Measurements from ENCODE around the gene TEKTIP1. TPM values are rescaled to one million over a fixed set of nuclear protein-coding genes. Genes with fewer than 3 reads are reported as not detected.

The TEKTIP1 gene
- polyA plus RNA-seq (1.2 TPM in 1 of 2 replicates, not detected in the other), polyA minus RNA-seq (not detected in 2 replicates)

GRCh38 chr19:3538965-3539755 is at the start of gene TEKTIP1:
Gene TEKTIP1 (plus strand): TSS chr19:3539174. CDS start chr19:3539178, 4 bp downstream.
- TF ChIP-seq CTCF (IDR thresholded peaks at IDR 0.05; ENCODE audit: poor library complexity, severe bottlenecking) (no peak), SMC3 (conservative IDR thresholded peaks at IDR 0.05; ENCODE audit: poor library complexity) (no peak), RAD21 (conservative IDR thresholded peaks at IDR 0.05) (no peak), TAF1 (IDR thresholded peaks at IDR 0.05; ENCODE audit: low read depth) (no peak), POLR2AphosphoS5 (IDR thresholded peaks at IDR 0.05) (no peak), MXI1 (conservative IDR thresholded peaks at IDR 0.05; ENCODE audit: poor library complexity, severe bottlenecking) (no peak), EZH2 (IDR thresholded peaks at IDR 0.05; ENCODE audit: borderline replicate concordance, insufficient read depth, low read length, poor library complexity, severe bottlenecking) (no peak), EP300 (conservative IDR thresholded peaks at IDR 0.05; ENCODE audit: poor library complexity, severe bottlenecking) (no peak)
- TF ChIP-seq, protein P1, sequence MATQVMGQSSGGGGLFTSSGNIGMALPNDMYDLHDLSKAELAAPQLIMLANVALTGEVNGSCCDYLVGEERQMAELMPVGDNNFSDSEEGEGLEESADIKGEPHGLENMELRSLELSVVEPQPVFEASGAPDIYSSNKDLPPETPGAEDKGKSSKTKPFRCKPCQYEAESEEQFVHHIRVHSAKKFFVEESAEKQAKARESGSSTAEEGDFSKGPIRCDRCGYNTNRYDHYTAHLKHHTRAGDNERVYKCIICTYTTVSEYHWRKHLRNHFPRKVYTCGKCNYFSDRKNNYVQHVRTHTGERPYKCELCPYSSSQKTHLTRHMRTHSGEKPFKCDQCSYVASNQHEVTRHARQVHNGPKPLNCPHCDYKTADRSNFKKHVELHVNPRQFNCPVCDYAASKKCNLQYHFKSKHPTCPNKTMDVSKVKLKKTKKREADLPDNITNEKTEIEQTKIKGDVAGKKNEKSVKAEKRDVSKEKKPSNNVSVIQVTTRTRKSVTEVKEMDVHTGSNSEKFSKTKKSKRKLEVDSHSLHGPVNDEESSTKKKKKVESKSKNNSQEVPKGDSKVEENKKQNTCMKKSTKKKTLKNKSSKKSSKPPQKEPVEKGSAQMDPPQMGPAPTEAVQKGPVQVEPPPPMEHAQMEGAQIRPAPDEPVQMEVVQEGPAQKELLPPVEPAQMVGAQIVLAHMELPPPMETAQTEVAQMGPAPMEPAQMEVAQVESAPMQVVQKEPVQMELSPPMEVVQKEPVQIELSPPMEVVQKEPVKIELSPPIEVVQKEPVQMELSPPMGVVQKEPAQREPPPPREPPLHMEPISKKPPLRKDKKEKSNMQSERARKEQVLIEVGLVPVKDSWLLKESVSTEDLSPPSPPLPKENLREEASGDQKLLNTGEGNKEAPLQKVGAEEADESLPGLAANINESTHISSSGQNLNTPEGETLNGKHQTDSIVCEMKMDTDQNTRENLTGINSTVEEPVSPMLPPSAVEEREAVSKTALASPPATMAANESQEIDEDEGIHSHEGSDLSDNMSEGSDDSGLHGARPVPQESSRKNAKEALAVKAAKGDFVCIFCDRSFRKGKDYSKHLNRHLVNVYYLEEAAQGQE (IDR thresholded peaks at IDR 0.05; ENCODE audit: borderline replicate concordance): no peak

GRCh38 chr19:3491396-3492119 is 47.4 kb upstream of the TEKTIP1 start:
- no peaks in the 10 kb centered on the region for H4K20me1 ChIP-seq (ENCODE audit: insufficient read depth)
- H3K27me3 ChIP-seq (ENCODE audit: insufficient read depth, low read depth, low read length): no peaks in the 10 kb centered on the region
- H3F3A ChIP-seq (ENCODE audit: insufficient read depth, low read length, poor library complexity, severe bottlenecking): no peaks in the 10 kb centered on the region
- no peaks in the 10 kb centered on the region for H3K36me3 ChIP-seq (ENCODE audit: insufficient read depth, low read length)
- no peaks in the 10 kb centered on the region for H3K9me2 ChIP-seq (ENCODE audit: insufficient read depth, low read length)
- H3K4me2 ChIP-seq (ENCODE audit: low read length): no peak overlapping the region
- H3K9me3 ChIP-seq (ENCODE audit: low read length): no peaks in the 10 kb centered on the region
- no peak for TF ChIP-seq RAD21 (conservative IDR thresholded peaks at IDR 0.05)
- TF ChIP-seq SMC3 (conservative IDR thresholded peaks at IDR 0.05; ENCODE audit: poor library complexity): no peak
- no peak for TF ChIP-seq POLR2AphosphoS5 (IDR thresholded peaks at IDR 0.05)
- no peak for TF ChIP-seq CTCF (IDR thresholded peaks at IDR 0.05; ENCODE audit: poor library complexity, severe bottlenecking)
- TF ChIP-seq, protein P1 (IDR thresholded peaks at IDR 0.05; ENCODE audit: borderline replicate concordance): no peak
- TF ChIP-seq MXI1 (conservative IDR thresholded peaks at IDR 0.05; ENCODE audit: poor library complexity, severe bottlenecking): no peak
- no peak for TF ChIP-seq TAF1 (IDR thresholded peaks at IDR 0.05; ENCODE audit: low read depth)
- no peak for TF ChIP-seq EP300 (conservative IDR thresholded peaks at IDR 0.05; ENCODE audit: poor library complexity, severe bottlenecking)
- no peak for TF ChIP-seq EZH2 (IDR thresholded peaks at IDR 0.05; ENCODE audit: borderline replicate concordance, insufficient read depth, low read length, poor library complexity, severe bottlenecking)
- H3K9ac ChIP-seq (ENCODE audit: low read length): no peak overlapping the region
- no peaks in the 10 kb centered on the region for H3K79me2 ChIP-seq (replicated peaks; ENCODE audit: insufficient read depth, low read length)
- H3K27ac ChIP-seq (ENCODE audit: low read length): no peak overlapping the region
- no peak overlapping the region for H2AFZ ChIP-seq (ENCODE audit: low read depth, low read length)
- H3K4me3 ChIP-seq (ENCODE audit: low read length): no peak overlapping the region

More at GRCh38 chr19:3538965-3539755, at the start of gene TEKTIP1:
- Histone ChIP-seq H3K27ac (ENCODE audit: low read length) (no peak within 1 kb of the TSS), H3K79me2 (replicated peaks; ENCODE audit: insufficient read depth, low read length) (no peaks in the 10 kb centered on the region), H3K9me2 (ENCODE audit: insufficient read depth, low read length) (no peaks in the 10 kb centered on the region), H3K9me3 (ENCODE audit: low read length) (no peaks in the 10 kb centered on the region), H4K20me1 (ENCODE audit: insufficient read depth) (no peaks in the 10 kb centered on the region), H3K27me3 (ENCODE audit: insufficient read depth, low read depth, low read length) (no peaks in the 10 kb centered on the region), H2AFZ (ENCODE audit: low read depth, low read length) (no peak within 1 kb of the TSS), H3F3A (ENCODE audit: insufficient read depth, low read length, poor library complexity, severe bottlenecking) (no peaks in the 10 kb centered on the region), H3K4me2 (ENCODE audit: low read length) (no peak within 1 kb of the TSS), H3K9ac (ENCODE audit: low read length) (no peak within 1 kb of the TSS), H3K36me3 (ENCODE audit: insufficient read depth, low read length) (no peaks in the 10 kb centered on the region), H3K4me3 (ENCODE audit: low read length) (no peak within 1 kb of the TSS)

Data from neural cell (in vitro differentiated cells).